Fibroblast of lung (primary cell): Measurements from ENCODE around the gene KCNH1. TPM values are rescaled to one million over a fixed set of nuclear protein-coding genes. Genes with fewer than 3 reads are reported as not detected.

ENCODE experiments used
- DNase-seq, 2 donors: peaks; one replicate each; pipeline versions ENCODE4 v3.0.0 to v3.0.0-alpha.2; 2010; ENCODE audit warnings: low read depth in 2 of 2
- H2AFZ ChIP-seq: 2 replicates; pipeline ENCODE4 v1.5.1; 2012; ENCODE audit warnings: low read length, control low read depth, inconsistent platforms
- H3K27ac ChIP-seq: 2 replicates; pipeline ENCODE4 v1.5.1; 2011; ENCODE audit warnings: low read length, control low read depth; ENCODE audit not compliant: insufficient read depth
- H3K27me3 ChIP-seq: 2 replicates; pipeline ENCODE4 v1.5.1; 2011; ENCODE audit warnings: mild to moderate bottlenecking, low read length; ENCODE audit not compliant: control insufficient read depth, insufficient read depth
- H3K36me3 ChIP-seq: 2 replicates; pipeline ENCODE4 v1.5.1; 2011; ENCODE audit warnings: low read length; ENCODE audit not compliant: control insufficient read depth, insufficient read depth
- H3K4me1 ChIP-seq: 2 replicates; pipeline ENCODE4 v1.5.1; 2011; ENCODE audit warnings: low read length; ENCODE audit not compliant: control insufficient read depth, insufficient read depth; ENCODE audit errors: extremely low read depth
- H3K4me2 ChIP-seq: 2 replicates; pipeline ENCODE4 v1.5.1; 2011; ENCODE audit warnings: low read length, control low read depth; ENCODE audit not compliant: insufficient read depth; ENCODE audit errors: extremely low read depth
- H3K4me3 ChIP-seq, 4 experiments: fragments of 200-600 bp in 1 of 4; sonication (generic) in 1 of 4; replicated peaks in 1 of 4; 2 replicates each; pipeline ENCODE4 v1.5.1; 2011 to 2016; ENCODE audit warnings: low read length in 4 of 4, low read depth in 3 of 4, mild to moderate bottlenecking in 3 of 4, control low read depth in 2 of 4, inconsistent platforms in 1 of 4, mixed read lengths in 1 of 4; ENCODE audit not compliant: insufficient read depth in 1 of 4; ENCODE audit errors: control extremely low read depth in 1 of 4
- H3K79me2 ChIP-seq: 2 replicates; pipeline ENCODE4 v1.5.1; 2012; ENCODE audit warnings: mild to moderate bottlenecking, low read length, inconsistent platforms; ENCODE audit not compliant: control insufficient read depth, insufficient read depth
- H3K9ac ChIP-seq: 2 replicates; pipeline ENCODE4 v1.5.1; 2011; ENCODE audit warnings: mild to moderate bottlenecking, low read length, control low read depth; ENCODE audit not compliant: insufficient read depth
- H3K9me3 ChIP-seq: 2 replicates; pipeline ENCODE4 v1.5.1; 2012; ENCODE audit warnings: low read depth, low read length; ENCODE audit not compliant: control insufficient read depth, insufficient read depth
- H4K20me1 ChIP-seq: 2 replicates; pipeline ENCODE4 v1.5.1; 2011; ENCODE audit warnings: low read length; ENCODE audit not compliant: control insufficient read depth, insufficient read depth; ENCODE audit errors: extremely low read depth
- CTCF ChIP-seq, 2 donors: IDR thresholded peaks in 1 of 2; conservative IDR thresholded peaks in 1 of 2; 1 replicate in 1 of 2; 2 replicates in 1 of 2; pipeline ENCODE4 v1.5.1; 2011 to 2012; ENCODE audit warnings: low read length in 2 of 2, control low read depth in 1 of 2, inconsistent platforms in 1 of 2, low read depth in 1 of 2, mild to moderate bottlenecking in 1 of 2
- EZH2 ChIP-seq: IDR thresholded peaks from 2 replicates; pipeline ENCODE4 v1.5.1; 2012; ENCODE audit warnings: low read length, control low read depth, mild to moderate bottlenecking; ENCODE audit errors: missing control alignments
- polyA plus RNA-seq, 2 donors: library from polyadenylated mRNA; depleted of rRNA in 1 of 2; stranded (reverse) in 1 of 2; unstranded in 1 of 2; fragments of >200 nt; gene quantifications; 2 replicates each; pipeline ENCODE4 v1.2.1, GENCODE V29; 2011 to 2012; ENCODE audit warnings: missing spikeins in 1 of 2
- total RNA-seq: library from RNA; depleted of rRNA; stranded (reverse); fragments of >200 nt; gene quantifications from 2 replicates; pipeline ENCODE4 v1.2.1, GENCODE V29; 2014

The KCNH1 gene
- total and polyA plus RNA-seq, 2 donors (not counting 1 experiment from before 2014, with no cell fraction given) = 0.17 to 1.5 TPM

- no peak for TF ChIP-seq CTCF (conservative IDR thresholded peaks at IDR 0.05 in 1 of 2, IDR thresholded peaks at IDR 0.05 in 1 of 2; ENCODE audit: low read depth in 1 of 2, low read length in 2 of 2)
- no peak for TF ChIP-seq EZH2
- DNase-seq = no peak
Measured at GRCh38 chr1:210841926-210842625, 291.9 kb downstream of the KCNH1 start.

DNA sequence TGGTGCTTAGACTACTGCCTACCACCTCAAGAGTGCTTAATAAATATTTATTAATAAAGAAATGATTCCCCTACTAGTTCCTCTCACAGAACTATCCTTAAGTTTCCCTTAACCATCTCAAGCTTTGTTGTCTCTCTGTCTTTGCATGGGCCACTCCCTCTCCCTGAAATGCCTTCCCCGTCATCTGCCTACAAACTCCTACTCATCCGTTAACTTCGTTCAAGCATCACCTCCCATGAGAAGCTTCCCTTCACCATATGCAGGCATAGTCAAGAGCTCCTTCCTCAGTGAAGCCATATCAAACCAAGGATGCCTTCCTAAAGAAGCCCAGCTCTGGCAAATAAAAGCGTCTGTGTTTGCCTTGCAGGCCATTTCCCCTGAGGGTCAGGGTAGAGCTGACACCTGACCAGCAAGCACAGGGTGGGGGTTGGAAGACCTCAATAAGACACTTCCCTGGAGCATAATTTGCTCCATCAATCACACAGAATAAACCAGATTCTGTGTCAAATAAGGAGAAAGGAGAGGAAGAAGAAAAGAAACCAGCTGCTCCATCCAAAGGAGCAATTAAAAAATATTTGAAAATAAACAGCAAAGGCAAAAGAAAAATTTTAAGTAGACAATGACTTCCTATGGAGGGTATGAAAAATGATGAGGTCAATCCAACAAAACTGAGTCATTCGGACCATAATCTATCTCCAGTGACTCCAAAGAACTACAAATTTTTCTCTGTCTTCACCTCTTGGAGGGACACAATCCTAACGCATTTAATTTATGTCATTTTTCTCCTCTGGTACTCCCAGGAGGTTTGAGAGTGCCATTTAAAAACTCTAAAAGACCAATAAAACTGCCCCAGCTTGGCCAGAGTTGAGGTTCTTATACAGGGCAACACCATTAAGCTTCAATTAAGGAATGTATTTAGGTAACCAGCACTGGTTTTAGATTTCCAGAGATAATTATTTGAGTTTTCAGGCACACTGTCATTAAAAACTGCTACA lies 303.6 kb downstream of the KCNH1 start:
- Histone ChIP-seq H3K36me3 (no peaks in the 10 kb centered on the region), H3K79me2 (no peaks in the 10 kb centered on the region), H3K4me3 (no peak overlapping the region), H3K27me3 (no peaks in the 10 kb centered on the region), H3K9ac (no peak overlapping the region), H3K27ac (no peak overlapping the region), H3K4me2 (no peak overlapping the region), H3K9me3 (no peaks in the 10 kb centered on the region), H4K20me1 (no peaks in the 10 kb centered on the region), H2AFZ (no peak overlapping the region), H3K4me1 (no peaks in the 10 kb centered on the region)
- TF ChIP-seq CTCF (conservative IDR thresholded peaks at IDR 0.05 in 1 of 2, IDR thresholded peaks at IDR 0.05 in 1 of 2; ENCODE audit: low read depth in 1 of 2, low read length in 2 of 2) (no peak), EZH2 (no peak)
- DNase-seq = no peak

More at GRCh38 chr1:210841926-210842625, 291.9 kb downstream of the KCNH1 start:
- H3K27me3 ChIP-seq = no peaks in the 10 kb centered on the region
- H3K27ac ChIP-seq = no peak overlapping the region
- H3K9me3 ChIP-seq = no peaks in the 10 kb centered on the region
- H3K4me1 ChIP-seq = no peaks in the 10 kb centered on the region
- H3K9ac ChIP-seq = no peak overlapping the region
- no peaks in the 10 kb centered on the region for H4K20me1 ChIP-seq
- H3K79me2 ChIP-seq = no peaks in the 10 kb centered on the region
- H3K4me3 ChIP-seq = no peak overlapping the region
- H3K36me3 ChIP-seq = no peaks in the 10 kb centered on the region
- no peak overlapping the region for H2AFZ ChIP-seq
- H3K4me2 ChIP-seq = no peak overlapping the region

GRCh38 chr1:210828996-210829596 lies 304.9 kb downstream of the KCNH1 start:
- no peaks in the 10 kb centered on the region for H3K9me3 ChIP-seq
- no peak overlapping the region for H3K4me3 ChIP-seq
- no peak overlapping the region for H3K4me2 ChIP-seq
- no peaks in the 10 kb centered on the region for H3K27me3 ChIP-seq
- no peak overlapping the region for H3K27ac ChIP-seq
- H3K9ac ChIP-seq = no peak overlapping the region
- no peak overlapping the region for H2AFZ ChIP-seq
- peak in 1 of 2 donors; percentile 31 for DNase-seq
- H3K36me3 ChIP-seq = no peaks in the 10 kb centered on the region
- no peak for TF ChIP-seq CTCF (conservative IDR thresholded peaks at IDR 0.05 in 1 of 2, IDR thresholded peaks at IDR 0.05 in 1 of 2; ENCODE audit: low read depth in 1 of 2, low read length in 2 of 2)
- no peak for TF ChIP-seq EZH2
- no peaks in the 10 kb centered on the region for H4K20me1 ChIP-seq
- no peaks in the 10 kb centered on the region for H3K79me2 ChIP-seq
- no peaks in the 10 kb centered on the region for H3K4me1 ChIP-seq
